ENCODE results near the gene HERC2. TPM values are rescaled to one million over a fixed set of nuclear protein-coding genes. Genes with fewer than 3 reads are reported as not detected.

Gene HERC2
- total RNA-seq, 1 experiment from 2014 or later = 69.7 TPM

- BruUV-seq (replicated peaks) = no TSS peak
- Histone ChIP-seq H3K9me3 (ENCODE audit: control insufficient read depth, insufficient read depth, low read depth, low read length) (no peaks in the 10 kb centered on the region), H3K36me3 (ENCODE audit: control insufficient read depth, insufficient read depth, low read length) (peaks cover 9% of the 10 kb centered on the region; the same call in 1 of the 2 replicates), H3K4me3 (ENCODE audit: low read depth in 2 of 2, low read length in 2 of 2) (no peak overlapping the region), H3K4me1 (ENCODE audit: control insufficient read depth, insufficient read depth, low read length) (no peaks in the 10 kb centered on the region), H3K27ac (ENCODE audit: low read length) (no peak overlapping the region), H3K27me3 (ENCODE audit: control insufficient read depth, insufficient read depth, low read length) (no peaks in the 10 kb centered on the region)
- DNase-seq (ENCODE audit: low read depth, low spot score) (no peak), ATAC-seq (no peak)
- in situ Hi-C loops (cut with HindIII; ENCODE audit: low pct_unique_long_range_greater_than_20kb, low sequenced_read_pairs) = no loop called here
- CTCF ChIA-PET = no interaction called here
- POLR2A ChIA-PET = no interaction called here
- TF ChIP-seq REST (IDR thresholded peaks at IDR 0.05; ENCODE audit: insufficient read depth in 1 of 2, low read depth in 2 of 2, low read length in 1 of 2) = no peak
- TF ChIP-seq TCF7L2 (IDR thresholded peaks at IDR 0.05; ENCODE audit: low read depth, low read length) = no peak
- no peak for TF ChIP-seq SIN3A (IDR thresholded peaks at IDR 0.05; ENCODE audit: borderline replicate concordance, insufficient read depth, low read depth, low read length)
- TF ChIP-seq CTCF (IDR thresholded peaks at IDR 0.05) = no peak
- TF ChIP-seq POLR2AphosphoS5 (IDR thresholded peaks at IDR 0.05; ENCODE audit: low read depth, low read length) = no peak
- intact Hi-C loops (cut with micrococcal nuclease; ENCODE audit: unreplicated experiment) = no loop called here
Observed at GRCh38 chr15:28255965-28256364, 66.0 kb downstream of the HERC2 start.

- no peaks in the 10 kb centered on the region for H3K4me1 ChIP-seq (ENCODE audit: control insufficient read depth, insufficient read depth, low read length)
- H3K27me3 ChIP-seq (ENCODE audit: control insufficient read depth, insufficient read depth, low read length) = no peaks in the 10 kb centered on the region
- H3K9me3 ChIP-seq (ENCODE audit: control insufficient read depth, insufficient read depth, low read depth, low read length) = no peaks in the 10 kb centered on the region
- no peak for TF ChIP-seq REST (IDR thresholded peaks at IDR 0.05; ENCODE audit: insufficient read depth in 1 of 2, low read depth in 2 of 2, low read length in 1 of 2)
- TF ChIP-seq CTCF (IDR thresholded peaks at IDR 0.05) = no peak
- TF ChIP-seq TCF7L2 (IDR thresholded peaks at IDR 0.05; ENCODE audit: low read depth, low read length) = no peak
- TF ChIP-seq SIN3A (IDR thresholded peaks at IDR 0.05; ENCODE audit: borderline replicate concordance, insufficient read depth, low read depth, low read length) = no peak
- no peak for TF ChIP-seq POLR2AphosphoS5 (IDR thresholded peaks at IDR 0.05; ENCODE audit: low read depth, low read length)
- no peak overlapping the region for H3K4me3 ChIP-seq (ENCODE audit: low read depth in 2 of 2, low read length in 2 of 2)
- ATAC-seq = no peak
- DNase-seq (ENCODE audit: low read depth, low spot score) = no peak
- H3K36me3 ChIP-seq (ENCODE audit: control insufficient read depth, insufficient read depth, low read length) = peaks cover 9% of the 10 kb centered on the region; the same call in 1 of the 2 replicates
- CTCF ChIA-PET = no interaction called here
- BruUV-seq (replicated peaks) = no TSS peak
- POLR2A ChIA-PET = no interaction called here
- H3K27ac ChIP-seq (ENCODE audit: low read length) = no peak overlapping the region
- in situ Hi-C loops (cut with HindIII; ENCODE audit: low pct_unique_long_range_greater_than_20kb, low sequenced_read_pairs) (no loop called here), intact Hi-C loops (cut with micrococcal nuclease; ENCODE audit: unreplicated experiment) (no loop called here)
Observed at GRCh38 chr15:28252831-28253230, 69.1 kb downstream of the HERC2 start.
